K562 (cell line): ENCODE measurements around the gene LIPH. TPM values are rescaled to one million over a fixed set of nuclear protein-coding genes. Genes with fewer than 3 reads are reported as not detected.

ENCODE experiments used
- ATAC-seq: fragments of 200-7000 bp; cut with Tn5 transposase; 3 replicates; pipeline ENCODE4 v1.9.1; 2020; ENCODE audit warnings: moderate library complexity
- BruUV-seq: library from RNA; stranded (reverse); fragments of 400-500 nt; replicated peaks from 2 replicates; lab custom pipeline; 2021; lab: Mats Ljungman, UMichigan
- CTCF ChIA-PET: fragments of 300-600 bp; formaldehyde crosslinking; extraction: SDS; loops from one replicate; lab custom pipeline; 2021; ENCODE audit warnings: low intra/inter-chr PET ratio; lab: Yijun Ruan, JAX
- POLR2A ChIA-PET: fragments of 300-600, 350-650 bp; sonication (Branson Sonifier 250); formaldehyde crosslinking; extraction: SDS; loops from one replicate; lab custom pipeline; 2021; ENCODE audit warnings: antibody characterized with exemption, inconsistent platforms; lab: Yijun Ruan, JAX
- DNase-seq, 4 experiments: peaks; one replicate each; pipeline versions ENCODE4 v3.0.0 to v3.0.0-alpha.2; 2011 to 2018; ENCODE audit warnings: low spot score in 3 of 4, mixed read lengths in 3 of 4; ENCODE audit errors: extremely low read depth in 1 of 4
- FAIRE-seq: peaks from 2 replicates; lab custom pipeline; 2011; peaks lifted over from hg19 to GRCh38; lab: Jason Lieb, UNC
- H2AFZ ChIP-seq: 2 replicates; pipeline ENCODE4 v1.6.0; 2011; ENCODE audit warnings: low read depth, low read length, control low read depth, inconsistent platforms
- H3K27ac ChIP-seq: fragments of 200-600 bp; 3 replicates; pipeline ENCODE4 v1.8.0; 2011; ENCODE audit warnings: low read depth, mild to moderate bottlenecking, control low read depth, inconsistent platforms, low read length, moderate library complexity, mixed read lengths; ENCODE audit errors: extremely low read depth
- H3K27me3 ChIP-seq, 2 experiments: fragments of 300-600 bp in 1 of 2; 2 replicates in 1 of 2; 3 replicates in 1 of 2; pipeline versions ENCODE4 v1.6.0 to v1.8.0; 2011; ENCODE audit warnings: inconsistent platforms in 2 of 2, low read length in 2 of 2, mild to moderate bottlenecking in 1 of 2, mixed read lengths in 1 of 2, moderate library complexity in 1 of 2; ENCODE audit not compliant: control insufficient read depth in 2 of 2, insufficient read depth in 2 of 2
- H3K36me3 ChIP-seq: fragments of 300-600 bp; 3 replicates; pipeline ENCODE4 v1.8.0; 2011; ENCODE audit warnings: mild to moderate bottlenecking, low read length, inconsistent platforms; ENCODE audit not compliant: control insufficient read depth, insufficient read depth
- H3K4me1 ChIP-seq, 2 experiments: fragments of 200-600 bp in 1 of 2; replicated peaks in 1 of 2; 2 replicates in 1 of 2; 3 replicates in 1 of 2; pipeline versions ENCODE4 v1.5.1 to v1.8.0; 2011; ENCODE audit warnings: inconsistent platforms in 2 of 2, low read length in 2 of 2, mild to moderate bottlenecking in 1 of 2, mixed read lengths in 1 of 2, moderate library complexity in 1 of 2; ENCODE audit not compliant: control insufficient read depth in 2 of 2, insufficient read depth in 2 of 2
- H3K4me2 ChIP-seq: 2 replicates; pipeline ENCODE4 v1.6.1; 2011; ENCODE audit warnings: low read length, control low read depth, inconsistent platforms, mixed read lengths; ENCODE audit not compliant: insufficient read depth
- H3K4me3 ChIP-seq: fragments of 200-600 bp; sonication (generic), shearing (Covaris generic); 2 replicates; pipeline ENCODE4 v1.5.1; 2016; ENCODE audit warnings: control low read depth, inconsistent platforms
- H3K79me2 ChIP-seq: fragments of 200-600 bp; 3 replicates; pipeline ENCODE4 v1.8.0; 2011; ENCODE audit warnings: low read length, inconsistent platforms; ENCODE audit not compliant: control insufficient read depth, insufficient read depth
- H3K9ac ChIP-seq, 2 experiments: 2 replicates each; pipeline versions ENCODE4 v1.6.0 to v1.6.1; 2011; ENCODE audit warnings: low read depth in 2 of 2, low read length in 2 of 2, control low read depth in 1 of 2, inconsistent platforms in 1 of 2, mild to moderate bottlenecking in 1 of 2, mixed read lengths in 1 of 2; ENCODE audit not compliant: insufficient read depth in 1 of 2
- H3K9me1 ChIP-seq: one replicate; pipeline ENCODE4 v1.6.0; 2011; ENCODE audit warnings: inconsistent platforms, mild to moderate bottlenecking, low read length, moderate library complexity; ENCODE audit not compliant: control insufficient read depth, insufficient read depth
- H3K9me3 ChIP-seq: replicated peaks from 2 replicates; pipeline ENCODE4 v1.5.1; 2011; ENCODE audit warnings: low read depth, low read length, inconsistent platforms; ENCODE audit not compliant: control insufficient read depth, insufficient read depth
- H4K20me1 ChIP-seq: replicated peaks from 2 replicates; pipeline ENCODE4 v1.6.1; 2011; ENCODE audit warnings: low read length, inconsistent platforms, mixed read lengths; ENCODE audit not compliant: control insufficient read depth, insufficient read depth
- C11orf30 ChIP-seq: fragments of 450-650 bp; IDR thresholded peaks from 2 replicates; pipeline ENCODE4 v1.6.1; 2016; ENCODE audit warnings: low read depth, mild to moderate bottlenecking
- DPF2 ChIP-seq: fragments of 450-650 bp; IDR thresholded peaks from 2 replicates; pipeline ENCODE4 v1.6.1; 2016
- GABPB2 ChIP-seq: fragments of 250-450 bp; sonication (Bioruptor Pico); conservative IDR thresholded peaks from 2 replicates; pipeline ENCODE4 v1.5.1; 2021; ENCODE audit warnings: mild to moderate bottlenecking
- HNRNPUL1 ChIP-seq: fragments of 200-400 bp; formaldehyde crosslinking; IDR thresholded peaks from 2 replicates; pipeline ENCODE4 v1.6.1; 2017; ENCODE audit warnings: low read length
- KDM1A ChIP-seq, 2 experiments: fragments of 450-650 bp; IDR thresholded peaks; 2 replicates each; pipeline ENCODE4 v1.6.1; 2016; ENCODE audit warnings: mild to moderate bottlenecking in 2 of 2
- KDM4B ChIP-seq, 2 experiments: fragments of 450-650 bp in 1 of 2; sonication (generic) in 1 of 2; IDR thresholded peaks; 2 replicates each; pipeline ENCODE4 v1.6.1; 2016 to 2017; ENCODE audit warnings: borderline replicate concordance in 2 of 2, antibody characterized with exemption in 1 of 2, low read depth in 1 of 2, mild to moderate bottlenecking in 1 of 2
- NFE2 ChIP-seq: IDR thresholded peaks from 2 replicates; pipeline ENCODE4 v1.6.1; 2014; ENCODE audit warnings: antibody characterized with exemption, low read depth
- NFIC ChIP-seq: fragments of 450-650 bp; IDR thresholded peaks from 2 replicates; pipeline ENCODE4 v1.6.1; 2017; ENCODE audit warnings: mild to moderate bottlenecking, inconsistent platforms
- NFIX ChIP-seq: fragments of 250-450 bp; sonication (Bioruptor Pico); IDR thresholded peaks from 2 replicates; pipeline ENCODE4 v1.4.0; 2020; ENCODE audit warnings: low read depth, mild to moderate bottlenecking, moderate library complexity
- PKNOX1 ChIP-seq: fragments of 450-650 bp; IDR thresholded peaks from 2 replicates; pipeline ENCODE4 v1.6.1; 2016
- ZBTB1 ChIP-seq: sonication (generic); formaldehyde crosslinking; IDR thresholded peaks from 2 replicates; pipeline ENCODE4 v1.8.1; 2023; ENCODE audit warnings: missing genetic modification reagents, low read depth, mild to moderate bottlenecking, borderline replicate concordance
- WGBS: fragments of 100-300 bp; shearing (Covaris generic); methylation state at CpG from one replicate; pipeline ENCODE4 v1.1.6; 2016; ENCODE audit warnings: low coverage, mixed read lengths; ENCODE audit not compliant: insufficient coverage; ENCODE audit errors: missing lambda C conversion rate; 5-methylcytosine and 5-hydroxymethylcytosine counted together
- in situ Hi-C: fragments of 300-500 bp; cut with MboI; formaldehyde crosslinking; loops from 4 replicates; pipeline ENCODE4 v1.15.0; 2018; ENCODE audit warnings: inconsistent platforms, mixed read lengths
- intact Hi-C: fragments of 100-400 bp; cut with micrococcal nuclease; formaldehyde crosslinking; loops from 2 replicates; pipeline ENCODE4 v1.14.2; 2022
- polyA plus RNA-seq, 8 experiments: library from polyadenylated mRNA; depleted of rRNA in 4 of 8; stranded (reverse) in 5 of 8; unstranded in 3 of 8; fragments of >200 nt; fragmentation: Nextera tagmentation in 2 of 8; fragmentation: Illumina TruSeq in 1 of 8; extraction: Ambion mirVana in 2 of 8; extraction: Trizol in 1 of 8; gene quantifications; 2 replicates each; pipeline versions ENCODE4 v1.2.1 to v1.2.3, GENCODE V29; 2011 to 2014; ENCODE audit warnings: inconsistent platforms in 1 of 8, missing spikeins in 1 of 8
- total RNA-seq, 7 experiments: library from RNA; depleted of rRNA in 6 of 7; stranded (reverse); fragments of >200 nt in 6 of 7; fragmentation: Illumina TruSeq in 2 of 7; extraction: Trizol in 2 of 7; gene quantifications; 2 replicates each; pipeline versions ENCODE4 v1.2.1 to v1.2.3, GENCODE V29; 2011 to 2021; ENCODE audit warnings: low replicate concordance in 1 of 7
- TF ChIP-seq, protein P1 (sequence below), 2 experiments: IDR thresholded peaks in 1 of 2; conservative IDR thresholded peaks in 1 of 2; 2 replicates each; pipeline ENCODE4 v1.6.1; 2016; ENCODE audit warnings: low read depth in 2 of 2, mild to moderate bottlenecking in 1 of 2, missing compliant biosample characterization in 1 of 2, missing genetic modification characterization in 1 of 2, moderate library complexity in 1 of 2

The LIPH gene
- total and polyA plus RNA-seq, 9 of the 15 experiments (the other 6 are each of a cell fraction or from before 2014, with no cell fraction given) = 0.73 to 1.8 (median 1.3) TPM

DNA sequence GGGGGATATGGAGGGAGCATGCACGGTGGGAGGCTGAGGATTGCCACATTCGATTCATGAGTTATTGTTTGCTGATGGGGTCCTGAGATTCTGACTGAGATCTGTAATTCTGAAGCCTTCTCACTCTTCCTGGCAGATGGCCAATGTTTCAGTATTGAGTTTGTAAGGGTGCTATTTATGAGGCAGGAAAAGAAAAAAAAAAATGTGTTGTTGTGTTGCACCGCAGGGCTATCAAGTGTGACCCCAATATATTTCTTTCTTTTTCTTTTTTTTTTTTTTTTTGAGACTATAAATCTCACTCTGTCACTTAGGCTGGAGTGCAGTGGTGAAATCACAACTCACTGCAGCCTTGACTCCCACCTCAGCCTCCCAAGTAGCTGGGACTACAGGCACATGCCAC is 30.5 kb upstream of the LIPH start:
- Histone ChIP-seq H3K27me3 (no peaks in the 10 kb centered on the region), H3K9me1 (no peaks in the 10 kb centered on the region), H3K4me3 (no peak overlapping the region), H3K79me2 (peaks cover 11% of the 10 kb centered on the region), H4K20me1 (no peaks in the 10 kb centered on the region), H3K4me1 (peaks cover 8 to 12% of the 10 kb centered on the region in 2 experiments; a peak in 3 of 5 replicates), H3K9me3 (no peaks in the 10 kb centered on the region), H3K9ac (no peak overlapping the region), H3K36me3 (no peaks in the 10 kb centered on the region), H3K27ac (no peak overlapping the region), H2AFZ (no peak overlapping the region), H3K4me2 (no peak overlapping the region)
- intact Hi-C loops (no loop called here), in situ Hi-C loops (no loop called here)
- ChIA-PET POLR2A (interaction anchor here (1.5 kb wide), 1 partner anchor 14 kb away, joined by 5 read pairs; no protein-coding TSS in a partner anchor), CTCF (no interaction called here)
- FAIRE-seq (no peak), ATAC-seq (no peak), DNase-seq (peak in 1 of 4 experiments; percentile 48)
- TF ChIP-seq HNRNPUL1 (no peak), PKNOX1 (0 out of 2 replicates have a peak, but pooled peaks have one; percentile 45), NFE2 (0 out of 2 replicates have a peak, but pooled peaks have one; percentile 15), ZBTB1 (no peak), NFIC (peak; percentile 93), DPF2 (peak; percentile 36; the same call in 1 of the 2 replicates), C11orf30 (0 out of 2 replicates have a peak, but pooled peaks have one; percentile 20), GABPB2 (no peak), KDM1A (IDR thresholded peaks at IDR 0.05) (0 out of 4 replicates have a peak, but pooled peaks of 1 of the 2 experiments have one; percentile 43), NFIX (0 out of 2 replicates have a peak, but pooled peaks have one; percentile 19), KDM4B (IDR thresholded peaks at IDR 0.05; ENCODE audit: borderline replicate concordance in 2 of 2, low read depth in 1 of 2) (no peak)
- TF ChIP-seq, protein P1, sequence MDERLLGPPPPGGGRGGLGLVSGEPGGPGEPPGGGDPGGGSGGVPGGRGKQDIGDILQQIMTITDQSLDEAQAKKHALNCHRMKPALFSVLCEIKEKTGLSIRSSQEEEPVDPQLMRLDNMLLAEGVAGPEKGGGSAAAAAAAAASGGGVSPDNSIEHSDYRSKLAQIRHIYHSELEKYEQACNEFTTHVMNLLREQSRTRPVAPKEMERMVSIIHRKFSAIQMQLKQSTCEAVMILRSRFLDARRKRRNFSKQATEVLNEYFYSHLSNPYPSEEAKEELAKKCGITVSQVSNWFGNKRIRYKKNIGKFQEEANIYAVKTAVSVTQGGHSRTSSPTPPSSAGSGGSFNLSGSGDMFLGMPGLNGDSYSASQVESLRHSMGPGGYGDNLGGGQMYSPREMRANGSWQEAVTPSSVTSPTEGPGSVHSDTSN (CRISPR knock-in tag; IDR thresholded peaks at IDR 0.05; ENCODE audit: low read depth) = no peak
- TF ChIP-seq, protein P1 (tag; conservative IDR thresholded peaks at IDR 0.05; ENCODE audit: low read depth) = peak; percentile 74
- no TSS peak for BruUV-seq
- 0% methylated on average over 3 of the region's 3 CpGs for WGBS
